ENCODE data around the gene PDE4D.

PDE4D gene

GRCh38 chr5:58932057-58932612 lies 961.4 kb downstream of the PDE4D start:
- H3K9ac ChIP-seq (ENCODE audit: low read depth, low read length): no peak overlapping the region
- no peak overlapping the region for H3K27ac ChIP-seq (ENCODE audit: low read length)
- H3K4me1 ChIP-seq (ENCODE audit: insufficient read depth, low read length): peaks cover 5% of the 10 kb centered on the region; the same call in 1 of the 2 replicates
- H3K36me3 ChIP-seq (ENCODE audit: insufficient read depth, low read depth, low read length): no peaks in the 10 kb centered on the region
- H3K9me3 ChIP-seq (ENCODE audit: insufficient read depth, low read depth, low read length): no peaks in the 10 kb centered on the region
- H3K4me3 ChIP-seq (ENCODE audit: low read length): no peak overlapping the region
- H3K27me3 ChIP-seq (ENCODE audit: insufficient read depth, low read length): no peaks in the 10 kb centered on the region

GRCh38 chr5:58930520-58930919 lies 963.0 kb downstream of the PDE4D start:
- Histone ChIP-seq H3K27ac (ENCODE audit: low read length) (no peak overlapping the region), H3K4me3 (ENCODE audit: low read length) (no peak overlapping the region), H3K27me3 (ENCODE audit: insufficient read depth, low read length) (0 out of 2 replicates have a peak, but pooled peaks cover 8% of the 10 kb centered on the region)

GRCh38 chr5:58929726-58930125 lies 963.8 kb downstream of the PDE4D start:
- H3K27ac ChIP-seq (ENCODE audit: low read length): no peak overlapping the region
- no peak overlapping the region for H3K4me3 ChIP-seq (ENCODE audit: low read length)
- H3K9me3 ChIP-seq (ENCODE audit: insufficient read depth, low read depth, low read length): no peaks in the 10 kb centered on the region
- 0 out of 2 replicates have a peak, but pooled peaks cover 9% of the 10 kb centered on the region for H3K27me3 ChIP-seq (ENCODE audit: insufficient read depth, low read length)
- no peaks in the 10 kb centered on the region for H3K36me3 ChIP-seq (ENCODE audit: insufficient read depth, low read depth, low read length)
- no peak overlapping the region for H3K9ac ChIP-seq (ENCODE audit: low read depth, low read length)
- H3K4me1 ChIP-seq (ENCODE audit: insufficient read depth, low read length): peaks cover 19% of the 10 kb centered on the region; the same call in 1 of the 2 replicates

More at GRCh38 chr5:58930520-58930919, 963.0 kb downstream of the PDE4D start:
- no peaks in the 10 kb centered on the region for H3K9me3 ChIP-seq (ENCODE audit: insufficient read depth, low read depth, low read length)
- peaks cover 19% of the 10 kb centered on the region; the same call in 1 of the 2 replicates for H3K4me1 ChIP-seq (ENCODE audit: insufficient read depth, low read length)
- H3K36me3 ChIP-seq (ENCODE audit: insufficient read depth, low read depth, low read length): no peaks in the 10 kb centered on the region
- no peak overlapping the region for H3K9ac ChIP-seq (ENCODE audit: low read depth, low read length)

GRCh38 chr5:58927938-58928337 lies 965.6 kb downstream of the PDE4D start:
- H3K27ac ChIP-seq (ENCODE audit: low read length): no peak overlapping the region

GRCh38 chr5:58927181-58927580 lies 966.3 kb downstream of the PDE4D start:
- no peaks in the 10 kb centered on the region for H3K36me3 ChIP-seq (ENCODE audit: insufficient read depth, low read depth, low read length)

More at GRCh38 chr5:58927938-58928337, 965.6 kb downstream of the PDE4D start:
- H3K4me1 ChIP-seq (ENCODE audit: insufficient read depth, low read length): peaks cover 19% of the 10 kb centered on the region; the same call in 1 of the 2 replicates
- 0 out of 2 replicates have a peak, but pooled peaks cover 14% of the 10 kb centered on the region for H3K27me3 ChIP-seq (ENCODE audit: insufficient read depth, low read length)
- H3K9ac ChIP-seq (ENCODE audit: low read depth, low read length): no peak overlapping the region
- H3K9me3 ChIP-seq (ENCODE audit: insufficient read depth, low read depth, low read length): no peaks in the 10 kb centered on the region
- H3K4me3 ChIP-seq (ENCODE audit: low read length): no peak overlapping the region
- H3K36me3 ChIP-seq (ENCODE audit: insufficient read depth, low read depth, low read length): no peaks in the 10 kb centered on the region

GRCh38 chr5:58926541-58926935 lies 967.0 kb downstream of the PDE4D start:
- Histone ChIP-seq H3K4me3 (ENCODE audit: low read length) (no peak overlapping the region), H3K36me3 (ENCODE audit: insufficient read depth, low read depth, low read length) (no peaks in the 10 kb centered on the region), H3K4me1 (ENCODE audit: insufficient read depth, low read length) (peaks cover 22% of the 10 kb centered on the region; the same call in 1 of the 2 replicates), H3K9me3 (ENCODE audit: insufficient read depth, low read depth, low read length) (no peaks in the 10 kb centered on the region), H3K27ac (ENCODE audit: low read length) (no peak overlapping the region), H3K9ac (ENCODE audit: low read depth, low read length) (no peak overlapping the region), H3K27me3 (ENCODE audit: insufficient read depth, low read length) (0 out of 2 replicates have a peak, but pooled peaks cover 14% of the 10 kb centered on the region)

More at GRCh38 chr5:58927181-58927580, 966.3 kb downstream of the PDE4D start:
- H3K4me1 ChIP-seq (ENCODE audit: insufficient read depth, low read length): peaks cover 22% of the 10 kb centered on the region; the same call in 1 of the 2 replicates
- H3K9me3 ChIP-seq (ENCODE audit: insufficient read depth, low read depth, low read length): no peaks in the 10 kb centered on the region
- H3K27ac ChIP-seq (ENCODE audit: low read length): no peak overlapping the region
- H3K4me3 ChIP-seq (ENCODE audit: low read length): no peak overlapping the region
- no peak overlapping the region for H3K9ac ChIP-seq (ENCODE audit: low read depth, low read length)
- H3K27me3 ChIP-seq (ENCODE audit: insufficient read depth, low read length): 0 out of 2 replicates have a peak, but pooled peaks cover 14% of the 10 kb centered on the region

GRCh38 chr5:58925627-58926540 lies 967.6 kb downstream of the PDE4D start:
- Histone ChIP-seq H3K9me3 (ENCODE audit: insufficient read depth, low read depth, low read length) (no peaks in the 10 kb centered on the region), H3K4me3 (ENCODE audit: low read length) (no peak overlapping the region), H3K4me1 (ENCODE audit: insufficient read depth, low read length) (peaks cover 22% of the 10 kb centered on the region; the same call in 1 of the 2 replicates), H3K36me3 (ENCODE audit: insufficient read depth, low read depth, low read length) (no peaks in the 10 kb centered on the region), H3K27ac (ENCODE audit: low read length) (no peak overlapping the region), H3K9ac (ENCODE audit: low read depth, low read length) (no peak overlapping the region), H3K27me3 (ENCODE audit: insufficient read depth, low read length) (0 out of 2 replicates have a peak, but pooled peaks cover 14% of the 10 kb centered on the region)

GRCh38 chr5:58924306-58924705 lies 969.2 kb downstream of the PDE4D start:
- Histone ChIP-seq H3K27ac (ENCODE audit: low read length) (no peak overlapping the region), H3K27me3 (ENCODE audit: insufficient read depth, low read length) (peaks cover 24% of the 10 kb centered on the region), H3K4me1 (ENCODE audit: insufficient read depth, low read length) (peaks cover 33% of the 10 kb centered on the region), H3K9me3 (ENCODE audit: insufficient read depth, low read depth, low read length) (no peaks in the 10 kb centered on the region), H3K36me3 (ENCODE audit: insufficient read depth, low read depth, low read length) (no peaks in the 10 kb centered on the region), H3K4me3 (ENCODE audit: low read length) (no peak overlapping the region), H3K9ac (ENCODE audit: low read depth, low read length) (no peak overlapping the region)

GRCh38 chr5:58923355-58923754 lies 970.2 kb downstream of the PDE4D start:
- Histone ChIP-seq H3K4me1 (ENCODE audit: insufficient read depth, low read length) (peaks cover 37% of the 10 kb centered on the region), H3K27ac (ENCODE audit: low read length) (no peak overlapping the region), H3K9ac (ENCODE audit: low read depth, low read length) (no peak overlapping the region), H3K4me3 (ENCODE audit: low read length) (no peak overlapping the region), H3K27me3 (ENCODE audit: insufficient read depth, low read length) (peaks cover 33% of the 10 kb centered on the region), H3K9me3 (ENCODE audit: insufficient read depth, low read depth, low read length) (no peaks in the 10 kb centered on the region), H3K36me3 (ENCODE audit: insufficient read depth, low read depth, low read length) (no peaks in the 10 kb centered on the region)

GRCh38 chr5:58922461-58923171 lies 970.9 kb downstream of the PDE4D start:
- Histone ChIP-seq H3K4me1 (ENCODE audit: insufficient read depth, low read length) (peaks cover 42% of the 10 kb centered on the region), H3K9me3 (ENCODE audit: insufficient read depth, low read depth, low read length) (no peaks in the 10 kb centered on the region), H3K27ac (ENCODE audit: low read length) (no peak overlapping the region), H3K4me3 (ENCODE audit: low read length) (no peak overlapping the region), H3K36me3 (ENCODE audit: insufficient read depth, low read depth, low read length) (no peaks in the 10 kb centered on the region), H3K27me3 (ENCODE audit: insufficient read depth, low read length) (peaks cover 40% of the 10 kb centered on the region), H3K9ac (ENCODE audit: low read depth, low read length) (no peak overlapping the region)

GRCh38 chr5:58921159-58921558 lies 972.4 kb downstream of the PDE4D start:
- no peaks in the 10 kb centered on the region for H3K9me3 ChIP-seq (ENCODE audit: insufficient read depth, low read depth, low read length)
- H3K4me1 ChIP-seq (ENCODE audit: insufficient read depth, low read length): peaks cover 37% of the 10 kb centered on the region
- H3K27ac ChIP-seq (ENCODE audit: low read length): no peak overlapping the region

More at GRCh38 chr5:58921159-58921558, 972.4 kb downstream of the PDE4D start:
- H3K36me3 ChIP-seq (ENCODE audit: insufficient read depth, low read depth, low read length): no peaks in the 10 kb centered on the region
- no peak overlapping the region for H3K9ac ChIP-seq (ENCODE audit: low read depth, low read length)
- peaks cover 42% of the 10 kb centered on the region for H3K27me3 ChIP-seq (ENCODE audit: insufficient read depth, low read length)
- no peak overlapping the region for H3K4me3 ChIP-seq (ENCODE audit: low read length)
